Measurements from ENCODE around the gene HDAC10.
A peak's percentile ranks its signal among the peaks of the same experiment; 100 is the strongest.

Gene HDAC10

DNA sequence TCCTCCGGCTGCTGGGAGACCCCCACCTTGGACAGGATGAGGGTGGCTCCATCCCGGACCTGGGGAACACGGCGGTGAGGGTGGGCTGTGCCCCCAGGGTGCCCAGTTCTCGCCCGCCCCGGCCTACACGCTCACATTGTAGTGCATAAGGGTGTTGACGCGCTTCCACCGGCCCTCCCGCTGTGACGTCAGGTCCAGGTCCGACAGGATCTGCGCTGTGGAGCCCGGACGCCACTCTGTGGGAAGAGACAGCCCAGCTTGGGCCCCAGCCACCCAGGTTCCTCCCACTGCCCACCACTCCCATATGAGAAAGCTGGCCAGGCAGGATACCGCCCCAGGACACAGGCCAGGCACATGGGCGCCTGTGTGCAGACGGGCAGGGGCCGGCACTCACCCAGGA is 27.4 kb upstream of the HDAC10 start:
- no peak for DNase-seq (ENCODE audit: low read depth in 1 of 2, low spot score in 1 of 2)
- TF ChIP-seq GABPA (IDR thresholded peaks at IDR 0.05; ENCODE audit: low read depth) (no peak), SPI1 (IDR thresholded peaks at IDR 0.05; ENCODE audit: borderline replicate concordance, low read depth) (no peak), POLR2AphosphoS5 (IDR thresholded peaks at IDR 0.05; ENCODE audit: low read depth) (no peak)
- TF ChIP-seq, protein P1, sequence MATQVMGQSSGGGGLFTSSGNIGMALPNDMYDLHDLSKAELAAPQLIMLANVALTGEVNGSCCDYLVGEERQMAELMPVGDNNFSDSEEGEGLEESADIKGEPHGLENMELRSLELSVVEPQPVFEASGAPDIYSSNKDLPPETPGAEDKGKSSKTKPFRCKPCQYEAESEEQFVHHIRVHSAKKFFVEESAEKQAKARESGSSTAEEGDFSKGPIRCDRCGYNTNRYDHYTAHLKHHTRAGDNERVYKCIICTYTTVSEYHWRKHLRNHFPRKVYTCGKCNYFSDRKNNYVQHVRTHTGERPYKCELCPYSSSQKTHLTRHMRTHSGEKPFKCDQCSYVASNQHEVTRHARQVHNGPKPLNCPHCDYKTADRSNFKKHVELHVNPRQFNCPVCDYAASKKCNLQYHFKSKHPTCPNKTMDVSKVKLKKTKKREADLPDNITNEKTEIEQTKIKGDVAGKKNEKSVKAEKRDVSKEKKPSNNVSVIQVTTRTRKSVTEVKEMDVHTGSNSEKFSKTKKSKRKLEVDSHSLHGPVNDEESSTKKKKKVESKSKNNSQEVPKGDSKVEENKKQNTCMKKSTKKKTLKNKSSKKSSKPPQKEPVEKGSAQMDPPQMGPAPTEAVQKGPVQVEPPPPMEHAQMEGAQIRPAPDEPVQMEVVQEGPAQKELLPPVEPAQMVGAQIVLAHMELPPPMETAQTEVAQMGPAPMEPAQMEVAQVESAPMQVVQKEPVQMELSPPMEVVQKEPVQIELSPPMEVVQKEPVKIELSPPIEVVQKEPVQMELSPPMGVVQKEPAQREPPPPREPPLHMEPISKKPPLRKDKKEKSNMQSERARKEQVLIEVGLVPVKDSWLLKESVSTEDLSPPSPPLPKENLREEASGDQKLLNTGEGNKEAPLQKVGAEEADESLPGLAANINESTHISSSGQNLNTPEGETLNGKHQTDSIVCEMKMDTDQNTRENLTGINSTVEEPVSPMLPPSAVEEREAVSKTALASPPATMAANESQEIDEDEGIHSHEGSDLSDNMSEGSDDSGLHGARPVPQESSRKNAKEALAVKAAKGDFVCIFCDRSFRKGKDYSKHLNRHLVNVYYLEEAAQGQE (IDR thresholded peaks at IDR 0.05; ENCODE audit: insufficient replicate concordance, low read depth): no peak
- TF ChIP-seq, protein P2, sequence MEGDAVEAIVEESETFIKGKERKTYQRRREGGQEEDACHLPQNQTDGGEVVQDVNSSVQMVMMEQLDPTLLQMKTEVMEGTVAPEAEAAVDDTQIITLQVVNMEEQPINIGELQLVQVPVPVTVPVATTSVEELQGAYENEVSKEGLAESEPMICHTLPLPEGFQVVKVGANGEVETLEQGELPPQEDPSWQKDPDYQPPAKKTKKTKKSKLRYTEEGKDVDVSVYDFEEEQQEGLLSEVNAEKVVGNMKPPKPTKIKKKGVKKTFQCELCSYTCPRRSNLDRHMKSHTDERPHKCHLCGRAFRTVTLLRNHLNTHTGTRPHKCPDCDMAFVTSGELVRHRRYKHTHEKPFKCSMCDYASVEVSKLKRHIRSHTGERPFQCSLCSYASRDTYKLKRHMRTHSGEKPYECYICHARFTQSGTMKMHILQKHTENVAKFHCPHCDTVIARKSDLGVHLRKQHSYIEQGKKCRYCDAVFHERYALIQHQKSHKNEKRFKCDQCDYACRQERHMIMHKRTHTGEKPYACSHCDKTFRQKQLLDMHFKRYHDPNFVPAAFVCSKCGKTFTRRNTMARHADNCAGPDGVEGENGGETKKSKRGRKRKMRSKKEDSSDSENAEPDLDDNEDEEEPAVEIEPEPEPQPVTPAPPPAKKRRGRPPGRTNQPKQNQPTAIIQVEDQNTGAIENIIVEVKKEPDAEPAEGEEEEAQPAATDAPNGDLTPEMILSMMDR (IDR thresholded peaks at IDR 0.05; ENCODE audit: insufficient read depth, low read length): no peak
- H3K27me3 ChIP-seq (ENCODE audit: insufficient read depth, poor library complexity, severe bottlenecking): no peaks in the 10 kb centered on the region
- no peak overlapping the region for H3K4me3 ChIP-seq (replicated peaks; ENCODE audit: insufficient read depth, low read length)
- H3K27ac ChIP-seq (replicated peaks): no peak overlapping the region

DNA sequence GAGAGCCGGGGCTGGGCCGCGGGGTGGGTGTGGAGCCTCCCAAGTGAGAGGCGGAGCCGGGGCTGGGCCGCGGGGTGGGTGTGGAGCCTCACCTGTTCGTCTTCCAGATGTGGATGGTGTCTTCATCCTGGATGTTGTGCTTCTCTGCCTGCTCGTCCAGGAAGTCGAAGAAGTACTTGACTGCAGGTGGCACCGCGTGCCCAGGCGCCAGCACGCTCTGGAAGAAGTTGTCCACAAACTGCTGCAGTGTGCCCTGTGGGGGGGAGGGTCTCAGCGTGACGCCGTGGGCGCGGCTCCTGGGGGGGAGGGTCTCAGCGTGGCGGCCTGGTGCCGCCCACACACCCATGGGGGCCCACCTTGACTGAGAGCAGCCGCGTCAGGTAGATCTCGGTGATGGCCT is 26.7 kb upstream of the HDAC10 start:
- Histone ChIP-seq H3K4me3 (replicated peaks; ENCODE audit: insufficient read depth, low read length) (no peak overlapping the region), H3K27me3 (ENCODE audit: insufficient read depth, poor library complexity, severe bottlenecking) (no peaks in the 10 kb centered on the region), H3K27ac (replicated peaks) (no peak overlapping the region)
- no peak for DNase-seq (ENCODE audit: low read depth in 1 of 2, low spot score in 1 of 2)
- TF ChIP-seq POLR2AphosphoS5 (IDR thresholded peaks at IDR 0.05; ENCODE audit: low read depth) (no peak), GABPA (IDR thresholded peaks at IDR 0.05; ENCODE audit: low read depth) (no peak)

DNA sequence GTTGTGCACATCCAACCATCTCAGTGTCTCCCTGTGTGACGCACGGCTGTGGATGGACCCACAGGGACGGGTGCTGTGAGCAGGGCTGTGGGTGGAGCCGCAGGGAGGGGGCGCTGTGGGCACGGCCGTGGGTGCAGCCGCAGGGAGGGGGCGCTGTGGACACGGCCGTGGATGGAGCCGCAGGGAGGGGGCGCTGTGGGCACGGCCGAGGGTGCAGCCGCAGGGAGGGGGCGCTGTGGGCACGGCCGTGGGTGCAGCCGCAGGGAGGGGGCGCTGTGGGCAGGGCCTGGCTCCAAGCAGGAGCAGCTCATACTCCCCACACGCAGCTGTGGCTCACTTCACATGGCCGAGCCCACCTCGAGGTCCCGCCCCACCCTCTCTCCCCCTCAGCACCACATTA is 25.1 kb upstream of the HDAC10 start:
- Histone ChIP-seq H3K4me3 (replicated peaks; ENCODE audit: insufficient read depth, low read length) (no peak overlapping the region), H3K27me3 (ENCODE audit: insufficient read depth, poor library complexity, severe bottlenecking) (peaks cover 7% of the 10 kb centered on the region), H3K27ac (replicated peaks) (no peak overlapping the region)
- no peak for TF ChIP-seq SPI1 (IDR thresholded peaks at IDR 0.05; ENCODE audit: borderline replicate concordance, low read depth)
- peak; percentile 96 for TF ChIP-seq POLR2AphosphoS5 (IDR thresholded peaks at IDR 0.05; ENCODE audit: low read depth)
- TF ChIP-seq, protein P1 (IDR thresholded peaks at IDR 0.05; ENCODE audit: insufficient replicate concordance, low read depth): no peak
- no peak for TF ChIP-seq GABPA (IDR thresholded peaks at IDR 0.05; ENCODE audit: low read depth)
- TF ChIP-seq, protein P2 (IDR thresholded peaks at IDR 0.05; ENCODE audit: insufficient read depth, low read length): peak; percentile 88
- peak; percentile 85 to 92 for DNase-seq (ENCODE audit: low read depth in 1 of 2, low spot score in 1 of 2)

DNA sequence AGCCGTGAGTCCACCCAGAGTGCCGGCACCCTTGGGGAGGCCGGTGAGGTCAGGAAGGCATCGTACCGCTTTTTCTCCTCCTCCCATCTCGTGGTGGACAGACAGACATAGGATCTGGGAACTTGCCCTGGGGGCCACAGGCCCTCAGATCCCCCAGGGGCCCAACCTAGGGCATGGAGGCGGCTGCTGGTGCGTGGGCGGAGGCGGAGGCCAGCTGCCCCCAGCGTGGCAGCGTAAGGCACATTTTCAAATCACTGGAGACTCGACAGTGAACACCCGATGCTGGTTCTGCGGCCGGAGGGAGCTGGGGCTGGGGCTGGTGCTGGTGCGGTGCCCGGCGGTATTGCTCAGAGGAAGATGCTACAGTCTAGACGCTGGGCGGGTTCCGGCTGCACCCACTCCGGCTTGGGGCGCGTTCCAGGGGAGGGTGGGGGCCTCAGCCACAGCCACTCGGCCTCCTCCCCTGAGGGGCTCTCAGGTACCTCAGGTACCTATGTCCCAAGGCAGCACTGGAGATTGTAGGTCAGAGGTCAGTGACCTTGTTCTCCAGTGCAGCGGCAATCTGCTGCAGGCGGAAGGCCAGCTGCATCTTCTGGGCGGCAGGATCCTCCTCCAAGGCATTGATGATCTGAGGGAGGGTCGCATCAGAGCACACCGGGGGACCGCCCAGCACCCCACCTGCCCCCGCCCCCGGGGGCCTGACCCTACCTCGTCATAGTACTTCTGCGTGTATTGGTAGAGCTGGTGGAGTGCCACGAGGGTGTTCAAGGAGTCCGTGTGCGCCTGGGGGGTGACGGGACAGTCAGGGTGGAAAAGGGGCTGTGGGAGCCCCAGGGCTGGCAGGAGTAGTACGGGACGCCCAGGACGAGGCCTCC is 24.4 kb upstream of the HDAC10 start:
- Histone ChIP-seq H3K4me3 (replicated peaks; ENCODE audit: insufficient read depth, low read length) (no peak overlapping the region), H3K27me3 (ENCODE audit: insufficient read depth, poor library complexity, severe bottlenecking) (peaks cover 9% of the 10 kb centered on the region), H3K27ac (replicated peaks) (no peak overlapping the region)
- TF ChIP-seq, protein P1 (IDR thresholded peaks at IDR 0.05; ENCODE audit: insufficient replicate concordance, low read depth): no peak
- TF ChIP-seq SPI1 (IDR thresholded peaks at IDR 0.05; ENCODE audit: borderline replicate concordance, low read depth): no peak
- TF ChIP-seq POLR2AphosphoS5 (IDR thresholded peaks at IDR 0.05; ENCODE audit: low read depth): no peak
- TF ChIP-seq GABPA (IDR thresholded peaks at IDR 0.05; ENCODE audit: low read depth): no peak
- TF ChIP-seq, protein P2 (IDR thresholded peaks at IDR 0.05; ENCODE audit: insufficient read depth, low read length): no peak
- no peak for DNase-seq (ENCODE audit: low read depth in 1 of 2, low spot score in 1 of 2)
